K562 (cell line): ENCODE measurements around the gene AK2. TPM values are rescaled to one million over a fixed set of nuclear protein-coding genes. Genes with fewer than 3 reads are reported as not detected.
A peak's percentile ranks its signal among the peaks of the same experiment; 100 is the strongest.

Experiments
- ATAC-seq: fragments of 200-7000 bp; cut with Tn5 transposase; 3 replicates; pipeline ENCODE4 v1.9.1; 2020; ENCODE audit warnings: moderate library complexity
- BruUV-seq: library from RNA; stranded (reverse); fragments of 400-500 nt; replicated peaks from 2 replicates; lab custom pipeline; 2021; lab: Mats Ljungman, UMichigan
- CTCF ChIA-PET: fragments of 300-600 bp; formaldehyde crosslinking; extraction: SDS; loops from one replicate; lab custom pipeline; 2021; ENCODE audit warnings: low intra/inter-chr PET ratio; lab: Yijun Ruan, JAX
- POLR2A ChIA-PET: fragments of 300-600, 350-650 bp; sonication (Branson Sonifier 250); formaldehyde crosslinking; extraction: SDS; loops from one replicate; lab custom pipeline; 2021; ENCODE audit warnings: antibody characterized with exemption, inconsistent platforms; lab: Yijun Ruan, JAX
- DNase-seq, 4 experiments: peaks; one replicate each; pipeline versions ENCODE4 v3.0.0 to v3.0.0-alpha.2; 2011 to 2018; ENCODE audit warnings: low spot score in 3 of 4, mixed read lengths in 3 of 4; ENCODE audit errors: extremely low read depth in 1 of 4
- FAIRE-seq: peaks from 2 replicates; lab custom pipeline; 2011; peaks lifted over from hg19 to GRCh38; lab: Jason Lieb, UNC
- H2AFZ ChIP-seq: 2 replicates; pipeline ENCODE4 v1.6.0; 2011; ENCODE audit warnings: low read depth, low read length, control low read depth, inconsistent platforms
- H3K27ac ChIP-seq: fragments of 200-600 bp; 3 replicates; pipeline ENCODE4 v1.8.0; 2011; ENCODE audit warnings: low read depth, mild to moderate bottlenecking, control low read depth, inconsistent platforms, low read length, moderate library complexity, mixed read lengths; ENCODE audit errors: extremely low read depth
- H3K27me3 ChIP-seq, 2 experiments: fragments of 300-600 bp in 1 of 2; 2 replicates in 1 of 2; 3 replicates in 1 of 2; pipeline versions ENCODE4 v1.6.0 to v1.8.0; 2011; ENCODE audit warnings: inconsistent platforms in 2 of 2, low read length in 2 of 2, mild to moderate bottlenecking in 1 of 2, mixed read lengths in 1 of 2, moderate library complexity in 1 of 2; ENCODE audit not compliant: control insufficient read depth in 2 of 2, insufficient read depth in 2 of 2
- H3K36me3 ChIP-seq: fragments of 300-600 bp; 3 replicates; pipeline ENCODE4 v1.8.0; 2011; ENCODE audit warnings: mild to moderate bottlenecking, low read length, inconsistent platforms; ENCODE audit not compliant: control insufficient read depth, insufficient read depth
- H3K4me1 ChIP-seq, 2 experiments: fragments of 200-600 bp in 1 of 2; replicated peaks in 1 of 2; 2 replicates in 1 of 2; 3 replicates in 1 of 2; pipeline versions ENCODE4 v1.5.1 to v1.8.0; 2011; ENCODE audit warnings: inconsistent platforms in 2 of 2, low read length in 2 of 2, mild to moderate bottlenecking in 1 of 2, mixed read lengths in 1 of 2, moderate library complexity in 1 of 2; ENCODE audit not compliant: control insufficient read depth in 2 of 2, insufficient read depth in 2 of 2
- H3K4me2 ChIP-seq: 2 replicates; pipeline ENCODE4 v1.6.1; 2011; ENCODE audit warnings: low read length, control low read depth, inconsistent platforms, mixed read lengths; ENCODE audit not compliant: insufficient read depth
- H3K4me3 ChIP-seq: fragments of 200-600 bp; sonication (generic), shearing (Covaris generic); 2 replicates; pipeline ENCODE4 v1.5.1; 2016; ENCODE audit warnings: control low read depth, inconsistent platforms
- H3K79me2 ChIP-seq: fragments of 200-600 bp; 3 replicates; pipeline ENCODE4 v1.8.0; 2011; ENCODE audit warnings: low read length, inconsistent platforms; ENCODE audit not compliant: control insufficient read depth, insufficient read depth
- H3K9ac ChIP-seq, 2 experiments: 2 replicates each; pipeline versions ENCODE4 v1.6.0 to v1.6.1; 2011; ENCODE audit warnings: low read depth in 2 of 2, low read length in 2 of 2, control low read depth in 1 of 2, inconsistent platforms in 1 of 2, mild to moderate bottlenecking in 1 of 2, mixed read lengths in 1 of 2; ENCODE audit not compliant: insufficient read depth in 1 of 2
- H3K9me1 ChIP-seq: one replicate; pipeline ENCODE4 v1.6.0; 2011; ENCODE audit warnings: inconsistent platforms, mild to moderate bottlenecking, low read length, moderate library complexity; ENCODE audit not compliant: control insufficient read depth, insufficient read depth
- H3K9me3 ChIP-seq: replicated peaks from 2 replicates; pipeline ENCODE4 v1.5.1; 2011; ENCODE audit warnings: low read depth, low read length, inconsistent platforms; ENCODE audit not compliant: control insufficient read depth, insufficient read depth
- H4K20me1 ChIP-seq: replicated peaks from 2 replicates; pipeline ENCODE4 v1.6.1; 2011; ENCODE audit warnings: low read length, inconsistent platforms, mixed read lengths; ENCODE audit not compliant: control insufficient read depth, insufficient read depth
- ETV5 ChIP-seq: sonication (generic); formaldehyde crosslinking; IDR thresholded peaks from 2 replicates; pipeline ENCODE4 v1.4.0; 2020; ENCODE audit warnings: low read depth, mild to moderate bottlenecking, missing genetic modification reagents
- KLF13 ChIP-seq: fragments of 450-650 bp; IDR thresholded peaks from 2 replicates; pipeline ENCODE4 v1.6.1; 2016; ENCODE audit warnings: missing genetic modification characterization, low read depth, mild to moderate bottlenecking, missing compliant biosample characterization, moderate library complexity, borderline replicate concordance
- MCM2 ChIP-seq: fragments of 450-650 bp; IDR thresholded peaks from 2 replicates; pipeline ENCODE4 v1.6.1; 2017; ENCODE audit warnings: low read depth, mild to moderate bottlenecking
- OTX1 ChIP-seq: fragments of 450-650 bp; formaldehyde crosslinking; IDR thresholded peaks from 2 replicates; pipeline ENCODE4 v1.4.0; 2022; ENCODE audit warnings: mild to moderate bottlenecking
- POLR2H ChIP-seq: IDR thresholded peaks from 2 replicates; pipeline ENCODE4 v1.6.1; 2016; ENCODE audit warnings: missing genetic modification characterization, low read depth, mild to moderate bottlenecking, control low read depth, missing compliant biosample characterization, moderate library complexity
- PURB ChIP-seq: sonication (generic); formaldehyde crosslinking; IDR thresholded peaks from 2 replicates; pipeline ENCODE4 v1.9.0; 2021; ENCODE audit warnings: low read depth, mild to moderate bottlenecking, missing genetic modification reagents
- SMAD4 ChIP-seq: fragments of 250-450 bp; sonication (Bioruptor Pico); conservative IDR thresholded peaks from 2 replicates; pipeline ENCODE4 v1.8.0; 2021; ENCODE audit warnings: inconsistent platforms, mild to moderate bottlenecking, moderate library complexity
- THRAP3 ChIP-seq: fragments of 450-650 bp; IDR thresholded peaks from 2 replicates; pipeline ENCODE4 v1.6.1; 2016; ENCODE audit warnings: mild to moderate bottlenecking, inconsistent platforms, borderline replicate concordance
- WGBS: fragments of 100-300 bp; shearing (Covaris generic); methylation state at CpG from one replicate; pipeline ENCODE4 v1.1.6; 2016; ENCODE audit warnings: low coverage, mixed read lengths; ENCODE audit not compliant: insufficient coverage; ENCODE audit errors: missing lambda C conversion rate; 5-methylcytosine and 5-hydroxymethylcytosine counted together
- in situ Hi-C: fragments of 300-500 bp; cut with MboI; formaldehyde crosslinking; loops from 4 replicates; pipeline ENCODE4 v1.15.0; 2018; ENCODE audit warnings: inconsistent platforms, mixed read lengths
- intact Hi-C: fragments of 100-400 bp; cut with micrococcal nuclease; formaldehyde crosslinking; loops from 2 replicates; pipeline ENCODE4 v1.14.2; 2022
- polyA plus RNA-seq, 8 experiments: library from polyadenylated mRNA; depleted of rRNA in 4 of 8; stranded (reverse) in 5 of 8; unstranded in 3 of 8; fragments of >200 nt; fragmentation: Nextera tagmentation in 2 of 8; fragmentation: Illumina TruSeq in 1 of 8; extraction: Ambion mirVana in 2 of 8; extraction: Trizol in 1 of 8; gene quantifications; 2 replicates each; pipeline versions ENCODE4 v1.2.1 to v1.2.3, GENCODE V29; 2011 to 2014; ENCODE audit warnings: inconsistent platforms in 1 of 8, missing spikeins in 1 of 8
- total RNA-seq, 7 experiments: library from RNA; depleted of rRNA in 6 of 7; stranded (reverse); fragments of >200 nt in 6 of 7; fragmentation: Illumina TruSeq in 2 of 7; extraction: Trizol in 2 of 7; gene quantifications; 2 replicates each; pipeline versions ENCODE4 v1.2.1 to v1.2.3, GENCODE V29; 2011 to 2021; ENCODE audit warnings: low replicate concordance in 1 of 7
- TF ChIP-seq, protein P1 (sequence below): fragments of 450-650 bp; formaldehyde crosslinking; IDR thresholded peaks from 2 replicates; pipeline ENCODE4 v1.4.0; 2020; ENCODE audit warnings: mild to moderate bottlenecking, moderate library complexity
- TF ChIP-seq, protein P2 (sequence below): fragments of 450-650 bp; IDR thresholded peaks from 2 replicates; pipeline ENCODE4 v1.6.1; 2016; ENCODE audit warnings: low read depth

The AK2 gene
- total and polyA plus RNA-seq, 9 of the 15 experiments (the other 6 are each of a cell fraction or from before 2014, with no cell fraction given), result 105 to 1,050 (median 509) TPM

DNA sequence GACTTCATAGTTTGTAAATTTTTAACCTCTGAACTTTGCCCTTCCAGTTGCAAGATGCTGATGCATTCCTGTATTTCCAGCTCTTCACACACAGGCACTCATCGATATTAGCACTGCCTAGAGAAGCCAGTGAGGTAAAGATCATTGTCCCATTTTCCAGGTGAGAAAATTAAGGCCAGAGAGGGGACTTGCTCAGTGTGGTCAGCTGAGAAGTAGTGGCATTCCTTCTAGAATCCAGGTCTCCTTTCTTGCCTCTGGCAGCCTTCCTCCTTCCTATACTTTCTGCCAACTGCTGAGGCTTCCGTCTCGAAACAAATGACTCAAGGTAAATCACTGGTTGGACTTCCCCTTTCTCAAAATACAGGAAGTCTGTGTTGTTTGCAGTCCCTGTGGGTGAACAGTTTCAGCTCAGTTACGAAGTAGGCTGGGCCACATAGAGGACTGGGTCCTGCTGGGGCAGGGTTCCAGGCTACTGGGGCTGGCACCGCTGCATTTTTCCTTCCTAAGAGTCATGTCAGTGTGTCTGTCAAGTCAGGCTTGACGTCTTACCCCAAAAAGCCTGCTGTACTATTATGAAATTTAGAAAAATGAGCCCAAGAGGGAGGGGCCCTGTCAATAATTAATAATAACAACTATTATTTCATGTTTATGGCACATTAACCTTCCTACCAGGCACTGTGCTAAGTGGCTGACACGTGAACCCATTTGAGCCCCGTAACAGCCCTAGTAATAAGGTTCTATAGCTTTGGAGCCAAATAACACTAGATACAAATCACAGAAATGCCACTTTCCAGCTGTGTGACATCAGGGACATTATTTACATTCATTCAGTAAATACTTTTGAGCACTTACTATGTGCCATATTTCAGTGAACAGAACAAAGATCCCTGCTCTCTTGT, 55.4 kb downstream of the AK2 start (continued):
- TF ChIP-seq POLR2H, result peak; percentile 85
- 0 out of 2 replicates have a peak, but pooled peaks have one; percentile 39 for TF ChIP-seq OTX1 (CRISPR knock-in tag)

DNA sequence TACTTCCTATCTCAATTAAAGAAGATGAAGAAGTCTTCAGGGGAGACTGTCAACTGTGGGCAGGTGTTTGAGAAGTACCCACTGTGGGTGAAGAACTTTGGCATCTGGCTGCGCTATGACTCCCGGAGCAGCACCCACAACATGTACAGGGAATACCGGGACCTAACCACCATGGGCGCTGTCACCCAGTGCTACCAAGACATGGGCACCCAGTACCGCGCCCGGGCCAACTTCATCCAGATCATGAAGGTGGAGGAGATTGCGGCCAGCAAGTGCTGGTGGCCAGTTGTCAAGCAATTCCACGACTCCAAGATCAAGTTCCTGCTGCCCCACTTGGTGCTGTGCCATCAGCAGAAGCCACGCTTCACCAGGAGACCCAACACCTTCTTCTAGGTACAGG, 56.6 kb downstream of the AK2 start:
- CTCF ChIA-PET, result no interaction called here
- Histone ChIP-seq H3K4me2 (no peak overlapping the region), H3K9me3 (no peaks in the 10 kb centered on the region; the same call in 1 of the 2 replicates), H2AFZ (no peak overlapping the region), H4K20me1 (no peaks in the 10 kb centered on the region), H3K79me2 (no peaks in the 10 kb centered on the region), H3K9me1 (no peaks in the 10 kb centered on the region), H3K36me3 (no peaks in the 10 kb centered on the region), H3K9ac (no peak overlapping the region), H3K4me1 (peaks cover 0 to 2% of the 10 kb centered on the region in 2 experiments; a peak in 4 of 5 replicates), H3K4me3 (no peak overlapping the region), H3K27ac (no peak overlapping the region), H3K27me3 (peaks cover 3 to 4% of the 10 kb centered on the region in 2 experiments; a peak in 3 of 5 replicates)
- DNase-seq (no peak), FAIRE-seq (no peak), ATAC-seq (no peak)
- 79% methylated on average over 10 of the region's 10 CpGs for WGBS
- in situ Hi-C loops, result no loop called here
- intact Hi-C loops, result no loop called here
- no TSS peak for BruUV-seq
- POLR2A ChIA-PET, result interaction anchor here (1.1 to 2.3 kb wide), 3 partner anchors 12 to 23 kb away, joined by 3 to 12 read pairs (median 8); partner anchors contain the start of gene RNF19B
- no peak for TF ChIP-seq MCM2
- TF ChIP-seq THRAP3, result no peak
- no peak for TF ChIP-seq PURB
- TF ChIP-seq SMAD4, result no peak
- TF ChIP-seq, protein P1, sequence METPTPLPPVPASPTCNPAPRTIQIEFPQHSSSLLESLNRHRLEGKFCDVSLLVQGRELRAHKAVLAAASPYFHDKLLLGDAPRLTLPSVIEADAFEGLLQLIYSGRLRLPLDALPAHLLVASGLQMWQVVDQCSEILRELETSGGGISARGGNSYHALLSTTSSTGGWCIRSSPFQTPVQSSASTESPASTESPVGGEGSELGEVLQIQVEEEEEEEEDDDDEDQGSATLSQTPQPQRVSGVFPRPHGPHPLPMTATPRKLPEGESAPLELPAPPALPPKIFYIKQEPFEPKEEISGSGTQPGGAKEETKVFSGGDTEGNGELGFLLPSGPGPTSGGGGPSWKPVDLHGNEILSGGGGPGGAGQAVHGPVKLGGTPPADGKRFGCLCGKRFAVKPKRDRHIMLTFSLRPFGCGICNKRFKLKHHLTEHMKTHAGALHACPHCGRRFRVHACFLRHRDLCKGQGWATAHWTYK, result no peak
- no peak for TF ChIP-seq ETV5
- no peak for TF ChIP-seq KLF13
- TF ChIP-seq, protein P2, sequence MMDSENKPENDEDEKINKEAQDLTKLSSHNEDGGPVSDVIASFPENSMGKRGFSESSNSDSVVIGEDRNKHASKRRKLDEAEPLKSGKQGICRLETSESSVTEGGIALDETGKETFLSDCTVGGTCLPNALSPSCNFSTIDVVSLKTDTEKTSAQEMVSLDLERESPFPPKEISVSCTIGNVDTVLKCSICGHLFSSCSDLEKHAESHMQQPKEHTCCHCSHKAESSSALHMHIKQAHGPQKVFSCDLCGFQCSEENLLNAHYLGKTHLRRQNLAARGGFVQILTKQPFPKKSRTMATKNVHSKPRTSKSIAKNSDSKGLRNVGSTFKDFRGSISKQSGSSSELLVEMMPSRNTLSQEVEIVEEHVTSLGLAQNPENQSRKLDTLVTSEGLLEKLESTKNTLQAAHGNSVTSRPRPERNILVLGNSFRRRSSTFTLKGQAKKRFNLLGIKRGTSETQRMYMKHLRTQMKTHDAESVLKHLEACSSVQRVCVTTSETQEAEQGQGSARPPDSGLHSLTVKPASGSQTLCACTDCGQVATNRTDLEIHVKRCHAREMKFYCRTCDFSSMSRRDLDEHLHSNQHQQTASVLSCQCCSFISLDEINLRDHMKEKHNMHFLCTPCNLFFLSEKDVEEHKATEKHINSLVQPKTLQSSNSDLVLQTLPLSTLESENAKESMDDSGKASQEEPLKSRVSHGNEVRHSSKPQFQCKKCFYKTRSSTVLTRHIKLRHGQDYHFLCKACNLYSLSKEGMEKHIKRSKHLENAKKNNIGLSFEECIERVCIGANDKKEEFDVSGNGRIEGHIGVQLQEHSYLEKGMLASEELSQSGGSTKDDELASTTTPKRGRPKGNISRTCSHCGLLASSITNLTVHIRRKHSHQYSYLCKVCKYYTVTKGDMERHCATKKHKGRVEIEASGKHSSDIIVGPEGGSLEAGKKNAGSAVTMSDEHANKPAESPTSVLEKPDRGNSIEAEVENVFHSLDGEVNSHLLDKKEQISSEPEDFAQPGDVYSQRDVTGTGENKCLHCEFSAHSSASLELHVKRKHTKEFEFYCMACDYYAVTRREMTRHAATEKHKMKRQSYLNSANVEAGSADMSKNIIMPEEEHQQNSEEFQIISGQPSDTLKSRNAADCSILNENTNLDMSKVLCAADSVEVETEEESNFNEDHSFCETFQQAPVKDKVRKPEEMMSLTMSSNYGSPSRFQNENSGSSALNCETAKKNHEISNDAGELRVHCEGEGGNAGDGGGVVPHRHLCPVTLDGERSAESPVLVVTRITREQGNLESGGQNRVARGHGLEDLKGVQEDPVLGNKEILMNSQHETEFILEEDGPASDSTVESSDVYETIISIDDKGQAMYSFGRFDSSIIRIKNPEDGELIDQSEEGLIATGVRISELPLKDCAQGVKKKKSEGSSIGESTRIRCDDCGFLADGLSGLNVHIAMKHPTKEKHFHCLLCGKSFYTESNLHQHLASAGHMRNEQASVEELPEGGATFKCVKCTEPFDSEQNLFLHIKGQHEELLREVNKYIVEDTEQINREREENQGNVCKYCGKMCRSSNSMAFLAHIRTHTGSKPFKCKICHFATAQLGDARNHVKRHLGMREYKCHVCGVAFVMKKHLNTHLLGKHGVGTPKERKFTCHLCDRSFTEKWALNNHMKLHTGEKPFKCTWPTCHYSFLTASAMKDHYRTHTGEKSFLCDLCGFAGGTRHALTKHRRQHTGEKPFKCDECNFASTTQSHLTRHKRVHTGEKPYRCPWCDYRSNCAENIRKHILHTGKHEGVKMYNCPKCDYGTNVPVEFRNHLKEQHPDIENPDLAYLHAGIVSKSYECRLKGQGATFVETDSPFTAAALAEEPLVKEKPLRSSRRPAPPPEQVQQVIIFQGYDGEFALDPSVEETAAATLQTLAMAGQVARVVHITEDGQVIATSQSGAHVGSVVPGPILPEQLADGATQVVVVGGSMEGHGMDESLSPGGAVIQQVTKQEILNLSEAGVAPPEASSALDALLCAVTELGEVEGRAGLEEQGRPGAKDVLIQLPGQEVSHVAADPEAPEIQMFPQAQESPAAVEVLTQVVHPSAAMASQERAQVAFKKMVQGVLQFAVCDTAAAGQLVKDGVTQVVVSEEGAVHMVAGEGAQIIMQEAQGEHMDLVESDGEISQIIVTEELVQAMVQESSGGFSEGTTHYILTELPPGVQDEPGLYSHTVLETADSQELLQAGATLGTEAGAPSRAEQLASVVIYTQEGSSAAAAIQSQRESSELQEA, result no peak
